Stromal cell of bone marrow (primary cell): ENCODE results near the gene MAPK7.

ENCODE experiments used
- DNase-seq: peaks from one replicate; pipeline ENCODE4 v3.0.0-alpha.2; 2012; ENCODE audit warnings: low read depth

The MAPK7 gene

GRCh38 chr17:19418251-19418992, 40.1 kb downstream of the MAPK7 start:
- peak; percentile 68 for DNase-seq

- DNase-seq, result no peak
Measured at GRCh38 chr17:19421219-19421618, 42.9 kb downstream of the MAPK7 start.

GRCh38 chr17:19421926-19422325, 43.6 kb downstream of the MAPK7 start:
- no peak for DNase-seq

GRCh38 chr17:19424934-19425868, 46.9 kb downstream of the MAPK7 start:
- no peak for DNase-seq

GRCh38 chr17:19426631-19427030, 48.3 kb downstream of the MAPK7 start:
- DNase-seq, result no peak

GRCh38 chr17:19431691-19432090, 53.4 kb downstream of the MAPK7 start:
- no peak for DNase-seq
